HCT116 (cell line): ENCODE data around the gene CHCHD3. TPM values are rescaled to one million over a fixed set of nuclear protein-coding genes. Genes with fewer than 3 reads are reported as not detected.

ENCODE experiments used
- ATAC-seq: fragments of 200-7000 bp; cut with Tn5 transposase; 2 replicates; pipeline ENCODE4 v1.9.1; 2020; ENCODE audit warnings: mild to moderate bottlenecking, moderate library complexity
- BruUV-seq: library from RNA; stranded (reverse); fragments of 400-500 nt; replicated peaks from 2 replicates; lab custom pipeline; 2021; lab: Mats Ljungman, UMichigan
- CTCF ChIA-PET: fragments of 300-600 bp; sonication (Branson Sonifier 250); formaldehyde crosslinking; loops from one replicate; lab custom pipeline; 2021; ENCODE audit warnings: antibody characterized with exemption; lab: Charles Lee
- POLR2A ChIA-PET: fragments of 300-600, 350-600 bp; sonication (Branson Sonifier 250); formaldehyde crosslinking; loops from one replicate; lab custom pipeline; 2021; ENCODE audit warnings: antibody characterized with exemption; lab: Charles Lee
- RAD21 ChIA-PET, 2 experiments: fragments of 300-600 bp; sonication (Branson Sonifier 250); formaldehyde crosslinking; loops; one replicate each; lab custom pipeline; 2023; ENCODE audit warnings: low total read pairs in 2 of 2; ENCODE audit not compliant: uncharacterized antibody in 2 of 2, unreplicated experiment in 2 of 2, low non-redundant PET in 1 of 2; lab: Charles Lee
- DNase-seq: peaks from one replicate; pipeline ENCODE4 v3.0.0-alpha.2; 2010; ENCODE audit warnings: low read depth, low spot score
- H2AFZ ChIP-seq: fragments of 200-600 bp; shearing (Covaris generic), sonication (generic); 2 replicates; pipeline ENCODE4 v1.6.1; 2017; ENCODE audit warnings: low read depth, mixed run types, mixed read lengths, antibody characterized with exemption, low read length; ENCODE audit not compliant: poor library complexity, severe bottlenecking
- H3K27ac ChIP-seq: 2 replicates; pipeline ENCODE4 v1.5.1; 2012; ENCODE audit warnings: low read depth, low read length
- H3K27me3 ChIP-seq: fragments of 200-600 bp; sonication (generic); 2 replicates; pipeline ENCODE4 v1.6.1; 2016; ENCODE audit warnings: mixed run types, low read length, mixed read lengths; ENCODE audit not compliant: insufficient read depth
- H3K36me3 ChIP-seq, 2 experiments: fragments of 200-500 bp in 1 of 2; fragments of 200-600 bp in 1 of 2; sonication (Bioruptor generic) in 1 of 2; sonication (generic) in 1 of 2; 2 replicates each; pipeline versions ENCODE4 v1.5.1 to v1.6.1; 2014 to 2016; ENCODE audit warnings: low read length in 2 of 2, inconsistent platforms in 1 of 2, mixed read lengths in 1 of 2, mixed run types in 1 of 2; ENCODE audit not compliant: insufficient read depth in 2 of 2, control insufficient read depth in 1 of 2
- H3K4me1 ChIP-seq, 2 experiments: fragments of 200-600 bp in 1 of 2; sonication (generic) in 1 of 2; 2 replicates each; pipeline versions ENCODE4 v1.5.1 to v1.6.1; 2012 to 2017; ENCODE audit warnings: low read length in 2 of 2, inconsistent platforms in 1 of 2, mild to moderate bottlenecking in 1 of 2, mixed read lengths in 1 of 2, mixed run types in 1 of 2, moderate library complexity in 1 of 2; ENCODE audit not compliant: insufficient read depth in 2 of 2, control insufficient read depth in 1 of 2
- H3K4me2 ChIP-seq: fragments of 200-600 bp; sonication (generic); 2 replicates; pipeline ENCODE4 v1.6.1; 2017; ENCODE audit warnings: mixed run types, low read length, mixed read lengths
- H3K4me3 ChIP-seq, 2 experiments: fragments of 200-600 bp in 1 of 2; sonication (generic) in 1 of 2; replicated peaks in 1 of 2; 2 replicates each; pipeline ENCODE4 v1.5.1; 2011 to 2016; ENCODE audit warnings: low read length in 2 of 2, control low read depth in 1 of 2, low read depth in 1 of 2, mild to moderate bottlenecking in 1 of 2, mixed read lengths in 1 of 2, mixed run types in 1 of 2
- H3K79me2 ChIP-seq: fragments of 200-600 bp; sonication (generic); 2 replicates; pipeline ENCODE4 v1.6.1; 2017; ENCODE audit warnings: mild to moderate bottlenecking, mixed run types, low read length, moderate library complexity, mixed read lengths; ENCODE audit not compliant: insufficient read depth
- H3K9ac ChIP-seq: fragments of 200-600 bp; sonication (generic); 2 replicates; pipeline ENCODE4 v1.6.1; 2016; ENCODE audit warnings: low read length, mixed read lengths
- H3K9me2 ChIP-seq: fragments of 200-600 bp; sonication (generic), shearing (Covaris generic); 2 replicates; pipeline ENCODE4 v1.6.1; 2017; ENCODE audit warnings: mixed run types, mild to moderate bottlenecking, moderate library complexity; ENCODE audit not compliant: insufficient read depth
- H3K9me3 ChIP-seq, 2 experiments: fragments of 200-500 bp in 1 of 2; fragments of 200-600 bp in 1 of 2; sonication (Bioruptor generic) in 1 of 2; sonication (generic) in 1 of 2; 2 replicates each; pipeline ENCODE4 v1.6.1; 2014 to 2017; ENCODE audit warnings: low read length in 2 of 2, mixed read lengths in 2 of 2, inconsistent platforms in 1 of 2, low read depth in 1 of 2, mild to moderate bottlenecking in 1 of 2, mixed run types in 1 of 2, moderate library complexity in 1 of 2; ENCODE audit not compliant: control insufficient read depth in 1 of 2, insufficient read depth in 1 of 2
- H4K20me1 ChIP-seq: fragments of 200-600 bp; sonication (generic), shearing (Covaris generic); 2 replicates; pipeline ENCODE4 v1.6.1; 2017; ENCODE audit warnings: mixed run types, mild to moderate bottlenecking, moderate library complexity; ENCODE audit not compliant: insufficient read depth
- CBX3 ChIP-seq: IDR thresholded peaks from 2 replicates; pipeline ENCODE4 v1.6.1; 2012; ENCODE audit warnings: low read depth
- EGR1 ChIP-seq: IDR thresholded peaks from 2 replicates; pipeline ENCODE4 v1.6.1; 2012; ENCODE audit warnings: low read depth
- ELF1 ChIP-seq: IDR thresholded peaks from 2 replicates; pipeline ENCODE4 v1.6.1; 2012; ENCODE audit warnings: low read depth, borderline replicate concordance
- EZH2 ChIP-seq: fragments of 200-600 bp; sonication (generic); IDR thresholded peaks from 2 replicates; pipeline ENCODE4 v1.6.1; 2017; ENCODE audit warnings: antibody characterized with exemption, mixed run types
- EZH2phosphoT487 ChIP-seq: fragments of 200-600 bp; IDR thresholded peaks from 2 replicates; pipeline ENCODE4 v1.6.1; 2018; ENCODE audit warnings: antibody characterized with exemption, borderline replicate concordance
- FOSL1 ChIP-seq: IDR thresholded peaks from 2 replicates; pipeline ENCODE4 v1.6.1; 2012; ENCODE audit warnings: low read depth
- JUND ChIP-seq: IDR thresholded peaks from 2 replicates; pipeline ENCODE4 v1.6.1; 2012
- POLR2A ChIP-seq: IDR thresholded peaks from 2 replicates; pipeline ENCODE4 v1.7.0; 2011; ENCODE audit warnings: borderline replicate concordance; ENCODE audit not compliant: insufficient read depth, insufficient read length; ENCODE audit errors: extremely low read depth
- POLR2AphosphoS5 ChIP-seq: IDR thresholded peaks from 2 replicates; pipeline ENCODE4 v1.6.1; 2011; ENCODE audit warnings: mild to moderate bottlenecking, low read depth, low read length, moderate library complexity
- RAD21 ChIP-seq: IDR thresholded peaks from 2 replicates; pipeline ENCODE4 v1.6.1; 2012; ENCODE audit warnings: low read depth, mild to moderate bottlenecking
- SIN3A ChIP-seq: IDR thresholded peaks from 2 replicates; pipeline ENCODE4 v1.6.1; 2012; ENCODE audit warnings: low read depth
- SP1 ChIP-seq: IDR thresholded peaks from 2 replicates; pipeline ENCODE4 v1.6.1; 2012; ENCODE audit warnings: low read depth
- SRF ChIP-seq: IDR thresholded peaks from 2 replicates; pipeline ENCODE4 v1.6.1; 2012; ENCODE audit warnings: low read depth
- TCF7L2 ChIP-seq: IDR thresholded peaks from 2 replicates; pipeline ENCODE4 v1.7.0; 2011; ENCODE audit warnings: borderline replicate concordance, inconsistent platforms; ENCODE audit not compliant: insufficient read depth, insufficient read length; ENCODE audit errors: extremely low read depth
- YY1 ChIP-seq: IDR thresholded peaks from 2 replicates; pipeline ENCODE4 v1.6.1; 2011; ENCODE audit warnings: low read length, low read depth, moderate library complexity, mild to moderate bottlenecking; ENCODE audit not compliant: insufficient replicate concordance; ENCODE audit errors: extremely low read depth
- ZFX ChIP-seq: fragments of 450-650 bp; IDR thresholded peaks from 2 replicates; pipeline ENCODE4 v1.6.1; 2017
- intact Hi-C: fragments of 100-400 bp; cut with micrococcal nuclease; formaldehyde crosslinking; loops from 2 replicates; pipeline ENCODE4 v1.10.0; 2022
- total RNA-seq: library from RNA; stranded (reverse); gene quantifications from one replicate; pipeline ENCODE4 v1.2.1, GENCODE V29; 2021; ENCODE audit not compliant: unreplicated experiment
- TF ChIP-seq, protein P1 (sequence below): IDR thresholded peaks from 2 replicates; pipeline ENCODE4 v1.6.1; 2012; ENCODE audit warnings: low read depth
- TF ChIP-seq, protein P2 (sequence below): IDR thresholded peaks from 2 replicates; pipeline ENCODE4 v1.6.1; 2012
- TF ChIP-seq, protein P3 (sequence below): IDR thresholded peaks from 2 replicates; pipeline ENCODE4 v1.6.1; 2011; ENCODE audit warnings: mild to moderate bottlenecking, low read length, moderate library complexity; ENCODE audit not compliant: insufficient replicate concordance; ENCODE audit errors: extremely low read depth
- TF ChIP-seq, protein P4 (sequence below), 3 experiments: fragments of 200-600 bp in 1 of 3; sonication (generic) in 1 of 3; IDR thresholded peaks in 2 of 3; conservative IDR thresholded peaks in 1 of 3; 2 replicates each; pipeline ENCODE4 v1.5.1; 2012 to 2017; ENCODE audit warnings: low read depth in 2 of 3, low read length in 2 of 3, antibody characterized with exemption in 1 of 3, borderline replicate concordance in 1 of 3, control low read depth in 1 of 3, mild to moderate bottlenecking in 1 of 3, mixed read lengths in 1 of 3, mixed run types in 1 of 3, moderate library complexity in 1 of 3; ENCODE audit not compliant: insufficient read depth in 1 of 3

CHCHD3 gene
- total RNA-seq, 1 experiment from 2014 or later = 73.5 TPM

DNA sequence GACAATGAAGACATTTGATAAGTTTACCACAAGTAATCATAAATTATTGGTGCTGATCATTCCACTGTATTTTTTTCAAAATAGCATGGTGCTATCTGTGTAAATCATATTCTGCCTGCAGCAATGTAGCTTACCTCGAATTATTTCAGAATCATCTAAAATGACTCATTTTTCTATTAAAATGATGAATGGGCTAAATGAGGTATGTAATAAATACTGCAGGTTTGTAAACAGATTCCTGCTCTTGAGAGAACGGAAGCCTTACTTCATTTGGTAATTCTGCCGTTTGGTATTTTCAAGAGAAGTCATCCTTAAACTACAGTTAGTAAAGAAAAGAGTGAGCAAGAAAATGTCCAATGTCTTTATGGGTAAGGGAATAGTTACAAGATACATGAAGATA lies 115.9 kb downstream of the CHCHD3 start:
- no peak for TF ChIP-seq TCF7L2
- TF ChIP-seq, protein P1, sequence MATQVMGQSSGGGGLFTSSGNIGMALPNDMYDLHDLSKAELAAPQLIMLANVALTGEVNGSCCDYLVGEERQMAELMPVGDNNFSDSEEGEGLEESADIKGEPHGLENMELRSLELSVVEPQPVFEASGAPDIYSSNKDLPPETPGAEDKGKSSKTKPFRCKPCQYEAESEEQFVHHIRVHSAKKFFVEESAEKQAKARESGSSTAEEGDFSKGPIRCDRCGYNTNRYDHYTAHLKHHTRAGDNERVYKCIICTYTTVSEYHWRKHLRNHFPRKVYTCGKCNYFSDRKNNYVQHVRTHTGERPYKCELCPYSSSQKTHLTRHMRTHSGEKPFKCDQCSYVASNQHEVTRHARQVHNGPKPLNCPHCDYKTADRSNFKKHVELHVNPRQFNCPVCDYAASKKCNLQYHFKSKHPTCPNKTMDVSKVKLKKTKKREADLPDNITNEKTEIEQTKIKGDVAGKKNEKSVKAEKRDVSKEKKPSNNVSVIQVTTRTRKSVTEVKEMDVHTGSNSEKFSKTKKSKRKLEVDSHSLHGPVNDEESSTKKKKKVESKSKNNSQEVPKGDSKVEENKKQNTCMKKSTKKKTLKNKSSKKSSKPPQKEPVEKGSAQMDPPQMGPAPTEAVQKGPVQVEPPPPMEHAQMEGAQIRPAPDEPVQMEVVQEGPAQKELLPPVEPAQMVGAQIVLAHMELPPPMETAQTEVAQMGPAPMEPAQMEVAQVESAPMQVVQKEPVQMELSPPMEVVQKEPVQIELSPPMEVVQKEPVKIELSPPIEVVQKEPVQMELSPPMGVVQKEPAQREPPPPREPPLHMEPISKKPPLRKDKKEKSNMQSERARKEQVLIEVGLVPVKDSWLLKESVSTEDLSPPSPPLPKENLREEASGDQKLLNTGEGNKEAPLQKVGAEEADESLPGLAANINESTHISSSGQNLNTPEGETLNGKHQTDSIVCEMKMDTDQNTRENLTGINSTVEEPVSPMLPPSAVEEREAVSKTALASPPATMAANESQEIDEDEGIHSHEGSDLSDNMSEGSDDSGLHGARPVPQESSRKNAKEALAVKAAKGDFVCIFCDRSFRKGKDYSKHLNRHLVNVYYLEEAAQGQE = no peak
- TF ChIP-seq EZH2 = no peak
- TF ChIP-seq FOSL1 = no peak
- TF ChIP-seq SP1 = no peak
- no peak for TF ChIP-seq YY1
- TF ChIP-seq POLR2AphosphoS5 = no peak
- TF ChIP-seq, protein P2, sequence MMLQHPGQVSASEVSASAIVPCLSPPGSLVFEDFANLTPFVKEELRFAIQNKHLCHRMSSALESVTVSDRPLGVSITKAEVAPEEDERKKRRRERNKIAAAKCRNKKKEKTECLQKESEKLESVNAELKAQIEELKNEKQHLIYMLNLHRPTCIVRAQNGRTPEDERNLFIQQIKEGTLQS = no peak
- TF ChIP-seq EGR1 = no peak
- TF ChIP-seq POLR2A = no peak
- no peak for TF ChIP-seq CBX3
- TF ChIP-seq SIN3A = no peak
- no peak for TF ChIP-seq ZFX
- TF ChIP-seq, protein P3, sequence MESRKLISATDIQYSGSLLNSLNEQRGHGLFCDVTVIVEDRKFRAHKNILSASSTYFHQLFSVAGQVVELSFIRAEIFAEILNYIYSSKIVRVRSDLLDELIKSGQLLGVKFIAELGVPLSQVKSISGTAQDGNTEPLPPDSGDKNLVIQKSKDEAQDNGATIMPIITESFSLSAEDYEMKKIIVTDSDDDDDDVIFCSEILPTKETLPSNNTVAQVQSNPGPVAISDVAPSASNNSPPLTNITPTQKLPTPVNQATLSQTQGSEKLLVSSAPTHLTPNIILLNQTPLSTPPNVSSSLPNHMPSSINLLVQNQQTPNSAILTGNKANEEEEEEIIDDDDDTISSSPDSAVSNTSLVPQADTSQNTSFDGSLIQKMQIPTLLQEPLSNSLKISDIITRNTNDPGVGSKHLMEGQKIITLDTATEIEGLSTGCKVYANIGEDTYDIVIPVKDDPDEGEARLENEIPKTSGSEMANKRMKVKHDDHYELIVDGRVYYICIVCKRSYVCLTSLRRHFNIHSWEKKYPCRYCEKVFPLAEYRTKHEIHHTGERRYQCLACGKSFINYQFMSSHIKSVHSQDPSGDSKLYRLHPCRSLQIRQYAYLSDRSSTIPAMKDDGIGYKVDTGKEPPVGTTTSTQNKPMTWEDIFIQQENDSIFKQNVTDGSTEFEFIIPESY = no peak
- no peak for TF ChIP-seq SRF
- no peak for TF ChIP-seq RAD21
- no peak for TF ChIP-seq ELF1
- no peak for TF ChIP-seq JUND
- TF ChIP-seq EZH2phosphoT487 = no peak
- TF ChIP-seq, protein P4, sequence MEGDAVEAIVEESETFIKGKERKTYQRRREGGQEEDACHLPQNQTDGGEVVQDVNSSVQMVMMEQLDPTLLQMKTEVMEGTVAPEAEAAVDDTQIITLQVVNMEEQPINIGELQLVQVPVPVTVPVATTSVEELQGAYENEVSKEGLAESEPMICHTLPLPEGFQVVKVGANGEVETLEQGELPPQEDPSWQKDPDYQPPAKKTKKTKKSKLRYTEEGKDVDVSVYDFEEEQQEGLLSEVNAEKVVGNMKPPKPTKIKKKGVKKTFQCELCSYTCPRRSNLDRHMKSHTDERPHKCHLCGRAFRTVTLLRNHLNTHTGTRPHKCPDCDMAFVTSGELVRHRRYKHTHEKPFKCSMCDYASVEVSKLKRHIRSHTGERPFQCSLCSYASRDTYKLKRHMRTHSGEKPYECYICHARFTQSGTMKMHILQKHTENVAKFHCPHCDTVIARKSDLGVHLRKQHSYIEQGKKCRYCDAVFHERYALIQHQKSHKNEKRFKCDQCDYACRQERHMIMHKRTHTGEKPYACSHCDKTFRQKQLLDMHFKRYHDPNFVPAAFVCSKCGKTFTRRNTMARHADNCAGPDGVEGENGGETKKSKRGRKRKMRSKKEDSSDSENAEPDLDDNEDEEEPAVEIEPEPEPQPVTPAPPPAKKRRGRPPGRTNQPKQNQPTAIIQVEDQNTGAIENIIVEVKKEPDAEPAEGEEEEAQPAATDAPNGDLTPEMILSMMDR (IDR thresholded peaks at IDR 0.05 in 2 of 3, conservative IDR thresholded peaks at IDR 0.05 in 1 of 3; ENCODE audit: borderline replicate concordance in 1 of 3, insufficient read depth in 1 of 3, low read depth in 2 of 3, low read length in 2 of 3) = no peak
- TF ChIP-seq, all 23 proteins: peak for 0
- intact Hi-C loops = no loop called here

More for the DNA sequence above, 115.9 kb downstream of the CHCHD3 start:
- no peak overlapping the region for H3K4me2 ChIP-seq
- H3K27me3 ChIP-seq = no peaks in the 10 kb centered on the region
- H3K36me3 ChIP-seq = no peaks in the 10 kb centered on the region
- DNase-seq (no peak), ATAC-seq (no peak)
- POLR2A ChIA-PET = no interaction called here
- no peak overlapping the region for H3K4me3 ChIP-seq
- H3K79me2 ChIP-seq = peaks cover 34% of the 10 kb centered on the region
- H3K9me2 ChIP-seq = no peaks in the 10 kb centered on the region
- no peak overlapping the region for H3K9ac ChIP-seq
- CTCF ChIA-PET = no interaction called here
- BruUV-seq = no TSS peak
- no peaks in the 10 kb centered on the region for H4K20me1 ChIP-seq
- no peak overlapping the region for H3K27ac ChIP-seq
- H3K4me1 ChIP-seq = no peaks in the 10 kb centered on the region
- no peaks in the 10 kb centered on the region for H3K9me3 ChIP-seq
- H2AFZ ChIP-seq = no peak overlapping the region
- RAD21 ChIA-PET = no interaction called here
